ENCODE results near the gene PNMA1.
"Not testable (repeated sequence)": the region's sequence is repeated elsewhere in the genome, so short reads cannot be mapped to it uniquely, and the experiment has no call there.

PNMA1 gene

DNA sequence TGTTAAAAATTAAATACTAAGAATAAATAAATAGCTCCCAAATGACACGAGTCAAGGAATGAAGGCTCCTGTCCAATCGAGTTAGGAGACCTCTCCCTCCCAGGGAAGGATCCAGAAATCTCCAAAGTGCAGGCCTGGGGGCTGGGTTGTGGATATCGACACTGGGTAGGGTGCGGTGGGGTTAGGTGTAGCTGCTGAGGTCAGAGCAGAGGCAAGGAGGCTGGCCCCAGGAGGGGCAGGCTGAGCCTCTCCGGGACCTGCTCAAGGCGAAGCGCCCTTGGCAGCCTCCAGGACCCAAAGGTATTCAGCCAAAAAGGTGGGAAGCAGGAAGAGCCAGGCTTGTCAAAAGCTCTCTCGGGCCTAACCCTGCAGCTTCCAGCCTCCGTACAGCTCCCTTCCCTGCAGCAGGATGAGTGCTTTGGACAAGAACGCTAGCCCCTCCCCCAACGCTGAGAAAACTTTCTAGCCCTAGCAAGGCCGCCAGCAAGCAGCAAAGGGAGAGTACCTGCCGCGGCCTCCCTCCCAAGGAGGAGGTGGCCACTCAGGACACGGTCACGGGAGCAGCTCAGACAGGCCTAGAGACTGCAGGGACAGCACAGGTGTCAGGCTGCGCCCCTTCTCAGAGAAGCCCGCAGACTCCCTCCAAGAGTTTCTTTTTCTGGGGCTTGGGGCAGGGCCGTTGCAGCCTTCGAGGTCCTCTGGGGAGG, 3.7 kb upstream of the PNMA1 start:
- peak; percentile 56 for FAIRE-seq
- DNase-seq (ENCODE audit: low spot score), result no peak

DNA sequence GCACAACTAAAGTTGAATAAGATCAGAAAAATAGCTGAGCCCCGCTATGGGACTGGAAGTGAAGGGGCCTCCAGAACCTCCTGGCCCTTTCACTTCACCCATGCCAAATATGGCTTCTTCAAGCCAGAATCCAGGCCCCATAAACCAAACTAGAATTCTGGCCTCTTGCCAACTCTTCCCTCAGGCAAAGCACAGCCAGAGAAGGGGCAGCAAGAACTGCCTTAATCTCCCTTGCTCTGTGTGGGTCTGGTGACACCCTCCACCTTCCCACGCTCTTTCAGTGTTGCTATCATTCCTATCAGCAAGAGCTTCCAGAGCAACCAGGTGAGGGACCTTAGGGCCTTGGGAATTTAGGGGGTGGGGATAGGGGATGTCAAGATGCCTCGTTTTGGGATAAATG, 3.1 kb upstream of the PNMA1 start:
- no peak for FAIRE-seq
- no peak for DNase-seq (ENCODE audit: low spot score)

DNA sequence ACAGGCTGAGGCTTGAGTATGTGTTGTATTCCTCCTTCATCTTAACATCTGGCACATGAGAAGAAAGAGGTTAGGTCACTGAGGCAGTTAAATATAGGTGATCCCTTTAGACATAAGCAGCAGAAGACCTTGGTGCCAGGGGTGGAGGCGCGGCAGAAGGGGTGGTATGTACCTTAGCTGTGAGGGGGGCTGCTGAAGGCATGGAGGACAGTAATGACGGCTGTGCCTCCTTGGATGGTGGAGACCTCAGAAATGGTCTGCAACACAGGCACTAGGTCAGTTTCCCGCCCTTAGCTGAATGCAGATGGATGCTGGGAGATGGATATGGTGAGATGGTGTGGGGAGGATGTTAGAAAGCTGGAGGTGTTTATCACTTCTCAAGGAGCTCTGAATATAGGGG, 1.5 kb upstream of the PNMA1 start:
- FAIRE-seq, result peak; percentile 63
- DNase-seq (ENCODE audit: low spot score), result no peak

DNA sequence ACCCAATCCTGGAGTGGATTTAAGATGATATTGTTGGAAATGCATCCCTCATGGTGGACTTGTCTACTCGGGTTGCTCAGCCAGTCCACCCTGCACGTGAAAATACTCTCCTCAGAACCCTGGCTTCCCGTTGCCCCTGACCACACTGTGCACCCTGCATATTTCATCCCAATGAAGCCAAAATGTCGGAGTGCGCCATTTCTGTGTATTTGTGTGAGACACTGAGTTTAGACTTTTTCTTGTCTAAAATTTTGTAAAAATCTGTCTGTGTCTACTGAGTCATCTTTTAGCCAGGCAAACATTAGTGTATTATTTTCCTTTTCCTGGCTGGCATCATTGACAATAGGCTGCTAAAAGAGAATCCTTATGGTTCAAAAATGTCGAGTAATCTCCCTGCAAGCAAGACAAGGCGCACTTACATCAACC, 485 bp upstream of the PNMA1 start:
- FAIRE-seq, result peak; percentile 48
- peak; percentile 67 for DNase-seq (ENCODE audit: low spot score)

DNA sequence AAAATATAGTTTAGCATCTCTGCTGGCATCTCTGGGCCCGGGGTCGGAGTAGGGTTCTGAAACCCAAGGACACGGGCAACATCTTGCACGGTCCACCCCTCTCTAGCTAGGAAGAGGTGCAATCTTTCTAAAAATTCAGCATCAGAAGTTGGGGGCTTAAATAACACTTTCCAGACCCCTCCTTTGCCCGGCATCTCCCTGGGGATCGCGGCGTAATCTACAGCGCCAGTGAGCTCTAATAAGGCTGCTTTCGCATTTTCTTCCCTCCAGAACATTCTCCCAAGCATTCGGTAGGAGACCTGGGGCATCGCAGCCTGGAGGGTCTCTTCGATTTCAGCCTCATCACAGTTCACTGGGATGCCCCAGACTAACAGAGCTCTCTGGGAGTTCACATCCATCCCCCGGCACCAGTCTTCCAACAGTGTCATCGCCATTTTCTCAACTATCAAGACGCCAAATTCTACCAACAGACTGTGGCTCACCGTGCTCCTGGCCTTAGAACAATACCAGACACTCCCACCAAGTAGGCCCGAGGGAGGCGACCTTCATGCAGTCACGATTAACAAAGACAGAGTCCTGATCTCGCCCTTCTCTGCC, 880 bp downstream of the PNMA1 start:
- DNase-seq (ENCODE audit: low spot score) (peak; percentile 54), FAIRE-seq (no peak)

DNA sequence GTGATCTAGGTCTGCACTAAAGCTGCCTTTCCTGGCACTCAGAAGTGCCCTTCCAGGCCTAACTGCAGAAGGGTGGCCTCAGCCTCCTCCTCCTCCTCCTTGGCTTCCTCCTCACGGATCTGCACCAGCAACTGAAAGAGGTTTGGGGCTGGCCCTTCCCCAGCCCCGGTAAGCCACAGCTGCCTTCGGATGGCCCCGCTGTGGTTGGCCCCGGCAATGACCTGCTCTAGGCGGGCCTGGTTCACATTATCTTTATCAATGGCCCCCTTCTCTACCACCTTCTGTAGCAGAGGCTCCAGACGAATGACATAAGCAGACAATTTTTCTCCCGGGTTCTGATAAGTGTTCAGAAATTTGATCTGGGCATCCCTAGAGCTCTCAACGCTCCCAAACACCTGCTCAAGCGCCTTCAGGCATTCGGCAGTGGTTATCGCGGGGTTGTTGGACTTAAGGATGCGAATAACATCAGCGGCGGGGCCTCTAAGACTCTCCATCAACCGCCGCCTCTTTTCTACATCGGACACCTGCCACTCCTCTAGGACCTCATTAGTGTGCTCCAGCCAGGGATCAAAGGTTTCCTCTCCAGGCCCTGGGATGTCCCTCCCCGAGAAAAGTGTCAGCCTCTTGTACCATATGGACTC, 1.5 kb downstream of the PNMA1 start:
- peak; percentile 64 for DNase-seq (ENCODE audit: low spot score)

DNA sequence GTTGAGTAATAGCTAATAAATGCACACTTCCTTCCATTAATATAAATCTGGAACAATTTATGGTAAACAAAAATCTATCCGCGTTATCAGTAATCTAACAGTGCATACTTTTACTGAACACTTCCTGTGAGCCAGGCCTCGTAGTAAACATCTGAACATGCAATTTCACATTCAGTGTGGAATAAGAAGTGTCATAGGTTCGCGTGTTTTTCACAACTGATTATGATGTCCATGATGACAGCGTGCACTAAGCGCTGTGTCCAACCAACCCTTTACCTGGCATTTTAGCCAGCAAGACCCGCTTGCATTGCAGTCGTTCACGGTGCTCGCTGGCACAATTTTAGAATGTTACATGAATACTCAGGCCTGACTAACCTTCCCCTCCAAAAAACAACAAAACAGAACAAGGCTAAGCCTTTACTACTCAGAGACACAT, 2.1 kb downstream of the PNMA1 start:
- FAIRE-seq (peak; percentile 97), DNase-seq (ENCODE audit: low spot score) (no peak)

More for the DNA sequence above, 1.5 kb downstream of the PNMA1 start:
- FAIRE-seq, result peak; percentile 59

DNA sequence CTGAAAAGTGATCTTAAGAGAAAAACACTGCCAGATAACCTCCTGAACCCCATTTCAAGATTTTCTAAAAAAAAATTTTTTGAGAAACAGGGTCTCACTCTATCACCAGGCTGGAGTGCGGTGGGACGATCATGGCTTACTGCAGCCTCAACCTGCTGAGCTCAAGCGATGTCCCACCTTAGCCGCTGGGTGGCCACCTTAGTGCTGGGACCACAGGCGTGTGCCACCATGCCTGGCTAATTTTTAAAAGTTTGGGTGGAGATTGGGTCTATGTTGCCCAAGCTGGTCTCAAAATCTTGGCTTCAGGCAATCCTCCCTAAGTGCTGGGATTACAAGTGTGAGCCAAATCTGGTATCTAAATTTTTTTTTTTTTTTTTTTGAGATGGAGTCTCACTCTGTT, 3.4 kb downstream of the PNMA1 start:
- no peak for FAIRE-seq
- no peak for DNase-seq (ENCODE audit: low spot score)

DNA sequence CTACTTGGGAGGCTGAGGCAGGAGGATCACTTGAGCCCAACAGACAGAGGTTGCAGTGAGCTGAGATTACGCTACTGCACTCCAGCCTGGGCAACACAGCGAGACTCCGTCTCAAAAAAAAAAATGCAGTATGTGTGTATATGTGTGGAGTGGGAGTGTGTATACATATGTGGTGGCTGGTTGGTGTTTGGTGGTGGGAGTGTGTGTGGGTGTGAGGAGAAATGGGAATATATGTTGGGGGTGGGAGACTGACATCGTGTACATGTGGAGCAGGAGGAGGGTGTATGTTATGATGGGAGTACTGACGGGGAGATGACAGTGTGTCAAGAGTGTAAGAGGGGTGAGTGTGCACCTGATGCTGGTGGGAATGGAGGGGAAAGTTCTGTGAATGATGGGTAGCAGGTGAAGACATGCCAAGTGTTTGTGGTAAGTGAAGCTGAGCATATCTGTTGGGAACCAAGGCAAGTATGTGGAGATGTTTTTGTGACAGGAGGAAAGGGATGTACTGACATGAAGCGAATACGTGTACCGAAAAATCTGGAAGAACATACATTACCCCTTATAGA, 4.2 kb downstream of the PNMA1 start:
- peak; percentile 78 for FAIRE-seq
- DNase-seq (ENCODE audit: low spot score), result no peak

DNA sequence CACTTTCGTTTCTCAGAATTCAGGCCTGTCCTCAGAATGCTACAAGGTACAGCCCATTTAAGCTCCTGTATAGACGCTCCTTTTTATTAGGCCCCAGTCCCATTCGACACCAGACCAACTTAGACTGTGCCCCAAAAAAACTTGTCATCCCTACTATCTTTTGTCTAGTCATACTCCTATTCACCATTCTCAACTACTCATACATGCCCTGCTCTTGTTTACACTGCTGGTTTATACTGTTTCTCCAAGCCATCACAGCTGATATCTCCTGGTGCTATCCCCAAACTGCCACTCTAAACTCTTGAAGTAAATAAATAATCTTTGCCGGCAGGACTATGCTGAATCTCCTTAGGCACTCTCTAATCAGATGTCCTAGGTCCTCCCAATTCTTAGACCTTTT, 6.1 kb downstream of the PNMA1 start:
- not testable (repeated sequence) for DNase-seq (ENCODE audit: low spot score); FAIRE-seq

DNA sequence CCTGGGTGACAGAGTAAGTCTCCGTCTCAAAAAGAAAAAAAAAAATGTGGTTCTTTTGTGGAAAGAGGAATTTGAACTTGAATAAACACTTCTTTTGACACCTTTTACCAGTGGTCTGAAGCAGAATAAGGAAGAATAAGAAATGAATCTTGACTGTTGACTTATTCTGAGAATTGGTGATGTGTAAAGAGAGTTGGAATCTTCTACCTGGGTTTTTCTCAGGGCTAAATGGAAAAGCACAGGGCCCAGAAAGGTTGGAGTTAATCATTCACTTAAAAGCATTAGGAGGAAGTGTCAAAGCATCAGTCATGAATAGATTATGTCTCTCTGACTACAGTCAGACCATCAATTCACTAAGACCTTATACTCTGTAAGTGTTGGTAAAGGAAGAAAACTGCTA, 13.9 kb downstream of the PNMA1 start:
- peak; percentile 79 for FAIRE-seq
- DNase-seq (ENCODE audit: low spot score), result no peak

DNA sequence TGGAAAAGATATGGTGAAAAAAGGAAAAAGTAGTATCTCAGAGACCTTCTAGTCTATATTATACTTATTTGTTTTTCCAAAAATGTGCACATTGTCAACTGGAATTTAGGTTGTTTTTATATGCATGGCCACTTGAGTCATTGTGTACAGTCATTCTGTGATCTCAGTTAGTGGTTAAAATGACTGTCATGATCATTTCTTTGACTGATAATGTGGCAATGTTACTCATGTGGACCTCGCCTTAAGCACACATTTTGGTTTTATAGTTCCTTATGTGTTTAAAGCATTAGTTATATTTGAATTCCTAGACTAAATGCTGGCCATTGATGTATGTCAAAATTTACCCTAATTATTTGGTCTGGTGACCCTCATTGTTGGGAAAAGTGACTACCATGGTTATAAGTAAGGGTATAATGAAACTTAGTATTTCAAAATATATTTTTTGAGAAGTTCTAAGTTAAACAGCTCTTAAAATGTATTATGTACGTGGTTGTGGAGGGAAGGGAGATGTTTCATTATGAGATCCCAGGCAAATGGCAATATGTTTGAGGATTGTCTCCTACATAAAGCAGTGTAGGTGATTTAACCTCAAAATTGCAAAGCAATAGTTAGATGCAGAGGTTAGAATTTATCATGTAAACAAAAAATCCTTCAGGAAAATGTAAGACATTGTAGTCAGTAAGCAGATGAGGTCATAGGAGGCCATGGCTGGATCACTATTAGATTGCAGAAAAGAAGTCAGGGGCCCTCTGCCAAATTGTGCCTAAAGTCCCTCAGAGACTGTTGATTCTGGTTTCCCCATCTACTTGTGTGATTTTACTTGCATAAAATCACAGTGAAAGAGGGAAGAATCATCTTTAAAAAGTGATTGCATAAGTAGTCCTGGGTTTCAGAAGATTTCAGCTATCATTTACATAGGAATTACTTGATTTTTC, 17.5 kb downstream of the PNMA1 start:
- no peak for DNase-seq (ENCODE audit: low spot score)
- FAIRE-seq, result peak; percentile 96

DNA sequence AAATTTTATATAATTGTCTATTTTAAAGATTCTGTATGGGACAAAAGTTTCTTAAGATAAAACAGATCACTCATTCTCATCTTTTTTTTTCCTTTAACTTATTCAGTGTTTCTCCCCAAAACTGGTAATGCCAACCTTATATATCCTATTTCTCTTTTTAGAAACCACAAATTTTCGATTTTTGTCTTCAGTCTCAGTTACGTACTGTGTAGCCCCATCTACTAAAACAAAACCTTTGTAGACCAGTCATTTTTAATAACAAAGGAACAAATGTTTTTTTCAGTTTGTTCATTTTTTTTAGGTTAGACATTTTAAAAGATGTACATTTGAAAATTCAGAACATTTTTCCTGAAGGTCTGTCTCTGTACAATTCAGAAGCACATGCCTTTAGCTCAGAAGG, 18.2 kb downstream of the PNMA1 start:
- FAIRE-seq (no peak), DNase-seq (ENCODE audit: low spot score) (no peak)

DNA sequence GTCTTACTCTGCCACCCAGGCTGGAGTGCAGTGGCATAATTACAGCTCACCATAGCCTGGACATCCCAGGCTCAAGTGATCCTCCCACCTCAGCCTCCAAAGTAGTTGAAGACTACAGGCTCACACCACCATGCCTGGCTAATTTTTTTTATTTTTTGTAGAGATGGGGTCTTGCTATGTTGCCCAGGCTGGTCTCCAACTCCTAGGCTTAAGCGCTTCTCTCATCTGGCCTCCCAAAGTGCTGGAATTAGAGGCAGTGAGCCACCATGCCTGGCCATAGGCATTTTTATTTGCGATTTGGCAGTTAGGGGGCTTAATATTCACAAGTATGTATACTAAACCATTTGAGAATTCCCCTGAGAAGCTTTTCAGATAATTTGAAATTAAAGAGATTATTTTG, 19.1 kb downstream of the PNMA1 start:
- FAIRE-seq (no peak), DNase-seq (ENCODE audit: low spot score) (no peak)

DNA sequence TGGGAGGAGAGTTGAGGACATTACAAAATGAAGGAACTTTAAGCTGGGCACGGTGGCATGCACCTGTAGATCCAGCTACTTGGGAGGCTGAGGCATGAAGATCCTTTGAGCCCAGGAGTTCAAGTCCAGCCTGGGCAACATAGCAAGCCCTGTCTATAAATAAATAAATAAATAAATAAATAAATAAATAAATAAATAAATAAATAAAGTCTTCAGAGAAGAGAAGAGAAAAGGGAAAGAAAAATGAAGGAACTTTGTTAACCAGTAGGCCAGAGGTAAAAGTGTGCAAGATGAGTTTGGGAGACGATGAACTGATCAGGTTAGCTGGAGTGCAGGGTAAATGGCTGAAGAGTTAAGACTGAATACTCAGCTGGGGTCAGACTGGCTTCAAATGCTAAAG, 20.1 kb downstream of the PNMA1 start:
- FAIRE-seq (peak; percentile 32), DNase-seq (ENCODE audit: low spot score) (no peak)

DNA sequence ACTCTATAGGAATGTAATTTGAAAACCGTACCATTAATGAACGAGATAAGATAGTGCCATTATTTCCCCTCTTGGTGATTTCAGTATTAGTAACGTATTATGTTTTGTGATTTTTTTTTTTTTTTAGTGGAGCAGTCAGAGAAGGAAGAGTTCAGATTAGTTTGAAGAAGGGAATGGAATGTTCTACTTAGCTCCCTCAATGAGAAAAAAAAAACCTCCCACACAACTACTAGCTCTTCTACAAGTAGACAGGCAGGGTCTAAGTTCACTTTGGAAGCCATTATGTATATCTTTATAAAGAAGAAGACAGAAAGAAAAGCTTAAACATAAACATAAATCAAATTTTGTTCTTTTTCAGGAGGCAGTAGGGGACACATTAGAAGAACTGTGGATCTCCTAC, 27.3 kb downstream of the PNMA1 start:
- FAIRE-seq (no peak), DNase-seq (ENCODE audit: low spot score) (no peak)

DNA sequence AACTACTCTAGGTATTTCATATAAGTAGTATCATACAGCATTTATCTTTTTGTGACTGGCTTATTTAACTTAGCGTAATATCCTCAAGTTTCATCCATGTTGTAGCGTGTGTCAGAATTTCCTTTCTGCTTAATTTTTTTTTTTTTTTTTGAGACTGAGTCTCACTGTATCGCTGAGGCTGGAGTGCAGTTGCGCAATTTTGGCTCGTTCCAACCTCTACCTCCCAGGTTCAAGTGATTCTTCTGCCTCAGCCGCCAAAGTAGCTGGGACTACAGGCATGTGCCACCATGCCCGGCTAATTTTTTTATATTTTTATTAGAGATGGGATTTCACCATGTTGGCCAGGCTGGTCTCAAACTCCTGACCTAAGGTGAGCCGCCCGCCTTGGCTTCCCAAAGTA, 28.9 kb downstream of the PNMA1 start:
- no peak for DNase-seq (ENCODE audit: low spot score)
- no peak for FAIRE-seq

DNA sequence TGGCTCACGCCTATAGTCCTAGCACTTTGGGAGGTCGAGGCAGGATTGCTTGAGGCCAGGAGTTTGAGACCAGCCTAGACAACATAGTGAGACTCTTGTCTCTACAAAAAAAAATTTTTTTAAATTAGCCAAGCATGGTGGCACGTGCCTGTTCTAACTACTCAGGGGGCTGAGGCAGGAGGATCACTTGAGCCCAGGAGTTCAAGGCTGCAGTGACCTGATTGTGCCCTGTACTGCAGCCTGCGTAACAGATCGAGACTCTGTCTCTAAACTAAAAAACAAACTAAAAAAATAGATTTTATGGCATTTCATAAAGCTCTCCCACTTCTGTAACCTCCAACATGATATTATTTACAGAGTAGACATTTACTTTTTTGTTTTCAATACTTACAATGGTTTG, 29.6 kb downstream of the PNMA1 start:
- FAIRE-seq, result peak; percentile 42
- no peak for DNase-seq (ENCODE audit: low spot score)

DNA sequence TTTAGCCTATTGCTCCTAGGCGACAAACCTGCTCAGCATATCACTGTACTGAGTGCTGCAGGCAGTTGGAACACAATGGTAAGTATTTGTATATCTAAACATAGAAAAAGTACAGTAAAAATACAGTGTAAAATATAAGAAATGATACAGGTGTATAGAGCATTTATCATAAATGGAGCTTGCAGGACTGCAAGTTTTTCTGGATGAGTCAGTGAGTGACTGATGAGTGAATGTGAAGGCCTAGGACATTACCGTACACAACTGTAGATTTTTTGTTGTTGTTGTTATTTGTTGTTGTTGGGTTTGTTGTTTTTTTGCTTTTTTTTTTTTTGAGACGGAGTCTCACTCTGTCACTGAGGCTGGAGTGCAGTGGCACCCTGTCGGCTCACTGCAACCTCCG, 33.4 kb downstream of the PNMA1 start:
- DNase-seq (ENCODE audit: low spot score) (no peak), FAIRE-seq (no peak)

DNA sequence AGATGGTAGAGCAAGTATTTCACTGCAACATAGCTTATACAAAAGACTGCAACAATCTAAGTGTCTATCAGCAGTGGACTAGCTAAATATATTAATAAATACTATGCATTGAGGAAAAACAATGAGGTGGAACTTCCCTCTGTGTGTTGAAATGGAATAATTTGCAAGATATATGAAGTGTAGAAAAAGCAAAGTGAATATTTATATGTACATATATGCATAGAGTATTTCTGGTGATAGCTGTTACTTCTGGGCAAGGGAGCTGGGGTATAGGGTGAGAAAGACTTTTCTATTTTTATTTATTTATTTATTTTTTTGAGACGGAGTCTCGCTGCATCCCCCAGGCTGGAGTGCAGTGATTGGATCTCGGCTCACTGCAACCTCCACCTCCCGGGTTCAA, 35.5 kb downstream of the PNMA1 start:
- FAIRE-seq (no peak), DNase-seq (ENCODE audit: low spot score) (no peak)

DNA sequence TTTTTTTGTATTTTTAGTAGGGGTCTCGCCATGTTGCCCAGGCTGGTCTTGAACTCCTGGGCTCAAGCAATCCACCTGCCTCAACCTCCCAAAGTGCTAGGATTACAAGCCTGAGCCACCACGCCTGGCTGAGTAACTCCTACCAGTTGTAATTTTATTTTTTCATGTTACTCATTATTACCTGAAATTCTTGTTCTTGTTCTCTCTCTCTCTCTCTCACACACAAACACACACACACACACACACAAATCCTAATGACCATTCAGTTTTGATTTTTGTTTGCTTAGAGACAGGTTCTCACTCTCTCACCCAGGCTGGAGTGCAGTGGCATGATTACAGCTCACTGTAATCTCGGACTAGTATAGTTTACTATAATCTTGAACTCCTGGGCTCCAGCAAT, 39.2 kb downstream of the PNMA1 start:
- FAIRE-seq (peak; percentile 9), DNase-seq (ENCODE audit: low spot score) (no peak)

Measured in urothelium cell line (cell line).